H9 (cell line): ENCODE measurements around the gene ITGA11. TPM values are rescaled to one million over a fixed set of nuclear protein-coding genes. Genes with fewer than 3 reads are reported as not detected.

ENCODE experiments used
- DNase-seq: peaks from one replicate; pipeline ENCODE4 v3.0.0-alpha.2; 2017
- H2AFZ ChIP-seq: one replicate; pipeline ENCODE4 v1.6.1; 2013; ENCODE audit warnings: mild to moderate bottlenecking, low read length, control low read depth, moderate library complexity
- H2AK5ac ChIP-seq: 2 replicates; pipeline ENCODE4 v1.6.1; 2013; ENCODE audit warnings: low read length, control low read depth, mixed read lengths; ENCODE audit not compliant: insufficient read length
- H2BK120ac ChIP-seq: one replicate; pipeline ENCODE4 v1.6.1; 2013; ENCODE audit warnings: low read depth, mild to moderate bottlenecking, low read length, control low read depth, inconsistent platforms; ENCODE audit not compliant: poor library complexity, severe bottlenecking
- H2BK12ac ChIP-seq: 2 replicates; pipeline ENCODE4 v1.6.1; 2013; ENCODE audit warnings: low read length, control low read depth, mixed read lengths, low read depth; ENCODE audit not compliant: insufficient read length
- H2BK15ac ChIP-seq: 2 replicates; pipeline ENCODE4 v1.6.1; 2013; ENCODE audit warnings: low read depth, low read length, control low read depth
- H2BK20ac ChIP-seq: one replicate; pipeline ENCODE4 v1.6.1; 2013; ENCODE audit warnings: low read depth, mild to moderate bottlenecking, low read length, control low read depth, inconsistent platforms; ENCODE audit not compliant: poor library complexity, severe bottlenecking
- H2BK5ac ChIP-seq: 2 replicates; pipeline ENCODE4 v1.6.1; 2013; ENCODE audit warnings: low read length, control low read depth, mixed read lengths; ENCODE audit not compliant: insufficient read length
- H3K14ac ChIP-seq: 2 replicates; pipeline ENCODE4 v1.6.1; 2013; ENCODE audit warnings: low read length, control low read depth; ENCODE audit not compliant: insufficient read depth
- H3K18ac ChIP-seq: 2 replicates; pipeline ENCODE4 v1.6.1; 2013; ENCODE audit warnings: low read depth, mild to moderate bottlenecking, mixed read lengths, low read length, control low read depth; ENCODE audit not compliant: insufficient read length
- H3K23ac ChIP-seq: 2 replicates; pipeline ENCODE4 v1.6.1; 2013; ENCODE audit warnings: low read length, control low read depth, mixed read lengths, low read depth; ENCODE audit not compliant: insufficient read length
- H3K23me2 ChIP-seq: 2 replicates; pipeline ENCODE4 v1.6.1; 2013; ENCODE audit warnings: low read depth, mild to moderate bottlenecking, mixed read lengths, low read length, control low read depth; ENCODE audit not compliant: insufficient read length, poor library complexity, severe bottlenecking
- H3K27ac ChIP-seq: 2 replicates; pipeline ENCODE4 v1.5.1; 2013; ENCODE audit warnings: low read length, control low read depth, mixed read lengths, low read depth; ENCODE audit not compliant: insufficient read length
- H3K27me3 ChIP-seq: 2 replicates; pipeline ENCODE4 v1.6.1; 2013; ENCODE audit warnings: low read length, control low read depth, inconsistent platforms; ENCODE audit not compliant: insufficient read depth
- H3K4ac ChIP-seq: 2 replicates; pipeline ENCODE4 v1.6.1; 2013; ENCODE audit warnings: low read depth, mild to moderate bottlenecking, control low read depth, inconsistent platforms, low read length, moderate library complexity
- H3K4me1 ChIP-seq: 2 replicates; pipeline ENCODE4 v1.6.1; 2013; ENCODE audit warnings: low read length, control low read depth, inconsistent platforms; ENCODE audit not compliant: insufficient read depth
- H3K4me2 ChIP-seq: 2 replicates; pipeline ENCODE4 v1.6.1; 2013; ENCODE audit warnings: low read length, control low read depth, mixed read lengths; ENCODE audit not compliant: insufficient read length, insufficient read depth
- H3K56ac ChIP-seq: 2 replicates; pipeline ENCODE4 v1.6.1; 2013; ENCODE audit warnings: low read depth, mild to moderate bottlenecking, mixed read lengths, low read length, control low read depth; ENCODE audit not compliant: insufficient read length
- H3K79me1 ChIP-seq: 2 replicates; pipeline ENCODE4 v1.6.1; 2013; ENCODE audit warnings: low read depth, mild to moderate bottlenecking, moderate library complexity, low read length, control low read depth, inconsistent platforms; ENCODE audit not compliant: insufficient read depth, poor library complexity, severe bottlenecking
- H3K79me2 ChIP-seq: 2 replicates; pipeline ENCODE4 v1.6.1; 2013; ENCODE audit warnings: low read length, control low read depth, inconsistent platforms; ENCODE audit not compliant: insufficient read depth
- H3K9ac ChIP-seq: 2 replicates; pipeline ENCODE4 v1.6.1; 2013; ENCODE audit warnings: low read length, control low read depth, mixed read lengths; ENCODE audit not compliant: insufficient read length; ENCODE audit errors: extremely low read depth
- H3K9me3 ChIP-seq: one replicate; pipeline ENCODE4 v1.6.1; 2013; ENCODE audit warnings: low read depth, low read length, inconsistent platforms; ENCODE audit not compliant: control insufficient read depth
- H3T11ph ChIP-seq: one replicate; pipeline ENCODE4 v1.6.1; 2013; ENCODE audit warnings: mild to moderate bottlenecking, low read length, control low read depth, inconsistent platforms
- H4K20me1 ChIP-seq: one replicate; pipeline ENCODE4 v1.6.1; 2013; ENCODE audit not compliant: control insufficient read depth, insufficient read length, insufficient read depth
- H4K5ac ChIP-seq: 2 replicates; pipeline ENCODE4 v1.6.1; 2013; ENCODE audit warnings: low read depth, mild to moderate bottlenecking, mixed read lengths, low read length, control low read depth; ENCODE audit not compliant: insufficient read length
- H4K8ac ChIP-seq: replicated peaks from 2 replicates; pipeline ENCODE4 v1.6.1; 2013; ENCODE audit warnings: low read length, control low read depth, mixed read lengths, low read depth; ENCODE audit not compliant: insufficient read length
- H4K91ac ChIP-seq: 2 replicates; pipeline ENCODE4 v1.6.1; 2013; ENCODE audit warnings: low read depth, mild to moderate bottlenecking, moderate library complexity, mixed read lengths, low read length, control low read depth; ENCODE audit not compliant: insufficient read length
- H3K27ac Mint-ChIP-seq, 3 experiments: 2 replicates in 2 of 3; 3 replicates in 1 of 3; pipeline ENCODE4 v1.8.0; 2020 to 2021; ENCODE audit warnings: mixed read lengths in 3 of 3, mild to moderate bottlenecking in 1 of 3, moderate library complexity in 1 of 3
- H3K27me3 Mint-ChIP-seq: 2 replicates; pipeline ENCODE4 v1.8.0; 2021; ENCODE audit warnings: low read depth, mild to moderate bottlenecking, moderate library complexity, mixed read lengths
- H3K36me3 Mint-ChIP-seq, 3 experiments: 2 replicates in 2 of 3; 3 replicates in 1 of 3; pipeline ENCODE4 v1.8.0; 2020 to 2021; ENCODE audit warnings: low read depth in 3 of 3, mixed read lengths in 3 of 3; ENCODE audit not compliant: insufficient read depth in 1 of 3
- H3K4me1 Mint-ChIP-seq, 2 experiments: 2 replicates each; pipeline ENCODE4 v1.8.0; 2020; ENCODE audit warnings: mixed read lengths in 2 of 2
- H3K4me3 Mint-ChIP-seq, 2 experiments: 2 replicates in 1 of 2; 3 replicates in 1 of 2; pipeline ENCODE4 v1.8.0; 2020 to 2021; ENCODE audit warnings: mild to moderate bottlenecking in 2 of 2, mixed read lengths in 2 of 2, moderate library complexity in 1 of 2
- H3K9me3 Mint-ChIP-seq, 2 experiments: 2 replicates in 1 of 2; 3 replicates in 1 of 2; pipeline ENCODE4 v1.8.0; 2020; ENCODE audit warnings: mild to moderate bottlenecking in 2 of 2, mixed read lengths in 2 of 2, moderate library complexity in 1 of 2
- CTCF ChIP-seq: fragments of 200-600 bp; sonication (generic); conservative IDR thresholded peaks from 3 replicates; pipeline ENCODE4 v1.8.0; 2021; ENCODE audit warnings: antibody characterized with exemption, mild to moderate bottlenecking
- WGBS: extraction: QIAGEN DNeasy Blood & Tissue Kit; methylation state at CpG from one replicate; pipeline ENCODE4 v1.1.7; 2013; ENCODE audit warnings: missing lambda C conversion rate, low lambda C conversion rate, mixed read lengths; ENCODE audit not compliant: insufficient read length; ENCODE audit errors: extremely low coverage; 5-methylcytosine and 5-hydroxymethylcytosine counted together
- total RNA-seq: library from RNA; stranded (reverse); gene quantifications from 2 replicates; pipeline ENCODE4 v1.2.1, GENCODE V29; 2021

The ITGA11 gene
- total RNA-seq, 1 experiment from 2014 or later: 0.07 TPM

GRCh38 chr15:68319997-68320396 lies 112.0 kb downstream of the ITGA11 start:
- Histone ChIP-seq H2BK15ac (no peak overlapping the region), H3K4me1 (peaks cover 2% of the 10 kb centered on the region; the same call in 1 of the 2 replicates), H3K23me2 (no peaks in the 10 kb centered on the region), H2BK5ac (no peak overlapping the region), H4K8ac (no peak overlapping the region), H3K27ac (no peak overlapping the region), H2BK120ac (no peak overlapping the region), H3K79me2 (no peaks in the 10 kb centered on the region), H3K27me3 (no peaks in the 10 kb centered on the region), H3K18ac (no peak overlapping the region), H3K9ac (no peak overlapping the region), H4K20me1 (no peaks in the 10 kb centered on the region), H3K23ac (no peak overlapping the region), H2AFZ (no peak overlapping the region), H3K79me1 (no peaks in the 10 kb centered on the region), H4K91ac (no peak overlapping the region), H2BK12ac (no peak overlapping the region), H2AK5ac (no peak overlapping the region), H3K4me2 (no peak overlapping the region), H3K4ac (no peak overlapping the region), H3K14ac (no peak overlapping the region), H4K5ac (no peak overlapping the region), H3T11ph (no peak overlapping the region), H3K56ac (no peak overlapping the region), H2BK20ac (no peak overlapping the region), H3K9me3 (no peaks in the 10 kb centered on the region)
- TF ChIP-seq CTCF: no peak
- Mint-ChIP-seq H3K4me3 (no peak overlapping the region), H3K27me3 (peaks cover 3% of the 10 kb centered on the region), H3K9me3 (no peaks in the 10 kb centered on the region), H3K4me1 (peaks cover 24 to 29% of the 10 kb centered on the region in 2 experiments), H3K27ac (no peak overlapping the region), H3K36me3 (no peaks in the 10 kb centered on the region; a peak in 1 of 7 replicates)
- WGBS: no CpG with 5 or more reads among the region's 12 CpGs
- no peak for DNase-seq
